HepG2 (cell line): Measurements from ENCODE around the gene ERMARD. TPM values are rescaled to one million over a fixed set of nuclear protein-coding genes. Genes with fewer than 3 reads are reported as not detected.
A peak's percentile ranks its signal among the peaks of the same experiment; 100 is the strongest.

ENCODE experiments used
- HNF1A ChIP-seq, 2 experiments: sonication (generic) in 1 of 2; formaldehyde crosslinking in 1 of 2; IDR thresholded peaks; 2 replicates each; pipeline versions ENCODE4 v1.4.0 to v1.6.1; 2016 to 2020; ENCODE audit warnings: borderline replicate concordance in 1 of 2, low read depth in 1 of 2, mild to moderate bottlenecking in 1 of 2, missing genetic modification reagents in 1 of 2
- HNF4A ChIP-seq: sonication (generic); formaldehyde crosslinking; IDR thresholded peaks from 2 replicates; pipeline ENCODE4 v1.4.0; 2020; ENCODE audit warnings: missing genetic modification reagents
- IRF2 ChIP-seq: IDR thresholded peaks from 2 replicates; pipeline ENCODE4 v1.6.1; 2018; ENCODE audit warnings: missing genetic modification reagents, missing compliant biosample characterization
- MYC ChIP-seq: sonication (generic); formaldehyde crosslinking; IDR thresholded peaks from 2 replicates; pipeline ENCODE4 v1.9.0; 2021; ENCODE audit warnings: missing genetic modification reagents, borderline replicate concordance
- TGIF2 ChIP-seq: IDR thresholded peaks from 2 replicates; pipeline ENCODE4 v1.6.1; 2016; ENCODE audit warnings: control low read depth, missing compliant biosample characterization
- ZNF788 ChIP-seq: sonication (generic); formaldehyde crosslinking; IDR thresholded peaks from 2 replicates; pipeline ENCODE4 v1.5.0; 2020; ENCODE audit warnings: mild to moderate bottlenecking, missing genetic modification reagents, borderline replicate concordance
- polyA plus RNA-seq, 8 experiments: library from polyadenylated mRNA; depleted of rRNA in 3 of 8; stranded (reverse) in 7 of 8; unstranded in 1 of 8; fragments of >200 nt; fragmentation: Illumina TruSeq in 4 of 8; extraction: Trizol in 4 of 8; gene quantifications; 2 replicates each; pipeline versions ENCODE4 v1.2.1 to v1.2.3, GENCODE V29; 2011 to 2016; ENCODE audit warnings: low read depth in 4 of 8, missing spikeins in 1 of 8, mixed read lengths in 1 of 8; ENCODE audit not compliant: insufficient read depth in 1 of 8
- total RNA-seq, 5 experiments: library from RNA; depleted of rRNA; stranded (reverse); fragments of >200 nt; fragmentation: Illumina TruSeq; extraction: Trizol; gene quantifications; 2 replicates each; pipeline ENCODE4 v1.2.3, GENCODE V29; 2016; ENCODE audit warnings: low read depth in 1 of 5
- TF ChIP-seq, protein P1 (sequence below): sonication (generic); formaldehyde crosslinking; IDR thresholded peaks from 2 replicates; pipeline ENCODE4 v1.5.1; 2020; ENCODE audit warnings: mild to moderate bottlenecking, missing genetic modification reagents, borderline replicate concordance
- TF ChIP-seq, protein P2 (sequence below): IDR thresholded peaks from 2 replicates; pipeline ENCODE4 v1.6.1; 2018; ENCODE audit warnings: missing genetic modification reagents
- TF ChIP-seq, protein P3 (sequence below): sonication (generic); formaldehyde crosslinking; IDR thresholded peaks from 2 replicates; pipeline ENCODE4 v1.5.0; 2020; ENCODE audit warnings: mild to moderate bottlenecking, missing genetic modification reagents

Gene ERMARD
- total and polyA plus RNA-seq, 2 of the 13 experiments (the other 11 are each of a cell fraction or from before 2014, with no cell fraction given), result 8.8 to 10.7 TPM

GRCh38 chr6:169799474-169799926, 48.1 kb downstream of the ERMARD start (continued):
- TF ChIP-seq HNF1A (IDR thresholded peaks at IDR 0.05; ENCODE audit: low read depth) (peak; percentile 46; the same call in 1 of the 2 replicates), HNF1A (CRISPR knock-in tag; IDR thresholded peaks at IDR 0.05; ENCODE audit: borderline replicate concordance) (peak; percentile 80; the same call in 1 of the 2 replicates), ZNF788 (no peak), TGIF2 (no peak), HNF4A (peak; percentile 88), MYC (peak; percentile 6; the same call in 1 of the 2 replicates), IRF2 (CRISPR knock-in tag) (peak; percentile 72; the same call in 1 of the 2 replicates)
- TF ChIP-seq, protein P1, sequence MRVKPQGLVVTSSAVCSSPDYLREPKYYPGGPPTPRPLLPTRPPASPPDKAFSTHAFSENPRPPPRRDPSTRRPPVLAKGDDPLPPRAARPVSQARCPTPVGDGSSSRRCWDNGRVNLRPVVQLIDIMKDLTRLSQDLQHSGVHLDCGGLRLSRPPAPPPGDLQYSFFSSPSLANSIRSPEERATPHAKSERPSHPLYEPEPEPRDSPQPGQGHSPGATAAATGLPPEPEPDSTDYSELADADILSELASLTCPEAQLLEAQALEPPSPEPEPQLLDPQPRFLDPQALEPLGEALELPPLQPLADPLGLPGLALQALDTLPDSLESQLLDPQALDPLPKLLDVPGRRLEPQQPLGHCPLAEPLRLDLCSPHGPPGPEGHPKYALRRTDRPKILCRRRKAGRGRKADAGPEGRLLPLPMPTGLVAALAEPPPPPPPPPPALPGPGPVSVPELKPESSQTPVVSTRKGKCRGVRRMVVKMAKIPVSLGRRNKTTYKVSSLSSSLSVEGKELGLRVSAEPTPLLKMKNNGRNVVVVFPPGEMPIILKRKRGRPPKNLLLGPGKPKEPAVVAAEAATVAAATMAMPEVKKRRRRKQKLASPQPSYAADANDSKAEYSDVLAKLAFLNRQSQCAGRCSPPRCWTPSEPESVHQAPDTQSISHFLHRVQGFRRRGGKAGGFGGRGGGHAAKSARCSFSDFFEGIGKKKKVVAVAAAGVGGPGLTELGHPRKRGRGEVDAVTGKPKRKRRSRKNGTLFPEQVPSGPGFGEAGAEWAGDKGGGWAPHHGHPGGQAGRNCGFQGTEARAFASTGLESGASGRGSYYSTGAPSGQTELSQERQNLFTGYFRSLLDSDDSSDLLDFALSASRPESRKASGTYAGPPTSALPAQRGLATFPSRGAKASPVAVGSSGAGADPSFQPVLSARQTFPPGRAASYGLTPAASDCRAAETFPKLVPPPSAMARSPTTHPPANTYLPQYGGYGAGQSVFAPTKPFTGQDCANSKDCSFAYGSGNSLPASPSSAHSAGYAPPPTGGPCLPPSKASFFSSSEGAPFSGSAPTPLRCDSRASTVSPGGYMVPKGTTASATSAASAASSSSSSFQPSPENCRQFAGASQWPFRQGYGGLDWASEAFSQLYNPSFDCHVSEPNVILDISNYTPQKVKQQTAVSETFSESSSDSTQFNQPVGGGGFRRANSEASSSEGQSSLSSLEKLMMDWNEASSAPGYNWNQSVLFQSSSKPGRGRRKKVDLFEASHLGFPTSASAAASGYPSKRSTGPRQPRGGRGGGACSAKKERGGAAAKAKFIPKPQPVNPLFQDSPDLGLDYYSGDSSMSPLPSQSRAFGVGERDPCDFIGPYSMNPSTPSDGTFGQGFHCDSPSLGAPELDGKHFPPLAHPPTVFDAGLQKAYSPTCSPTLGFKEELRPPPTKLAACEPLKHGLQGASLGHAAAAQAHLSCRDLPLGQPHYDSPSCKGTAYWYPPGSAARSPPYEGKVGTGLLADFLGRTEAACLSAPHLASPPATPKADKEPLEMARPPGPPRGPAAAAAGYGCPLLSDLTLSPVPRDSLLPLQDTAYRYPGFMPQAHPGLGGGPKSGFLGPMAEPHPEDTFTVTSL (CRISPR knock-in tag), result no peak
- TF ChIP-seq, protein P2, sequence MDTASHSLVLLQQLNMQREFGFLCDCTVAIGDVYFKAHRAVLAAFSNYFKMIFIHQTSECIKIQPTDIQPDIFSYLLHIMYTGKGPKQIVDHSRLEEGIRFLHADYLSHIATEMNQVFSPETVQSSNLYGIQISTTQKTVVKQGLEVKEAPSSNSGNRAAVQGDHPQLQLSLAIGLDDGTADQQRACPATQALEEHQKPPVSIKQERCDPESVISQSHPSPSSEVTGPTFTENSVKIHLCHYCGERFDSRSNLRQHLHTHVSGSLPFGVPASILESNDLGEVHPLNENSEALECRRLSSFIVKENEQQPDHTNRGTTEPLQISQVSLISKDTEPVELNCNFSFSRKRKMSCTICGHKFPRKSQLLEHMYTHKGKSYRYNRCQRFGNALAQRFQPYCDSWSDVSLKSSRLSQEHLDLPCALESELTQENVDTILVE (CRISPR knock-in tag), result no peak; the same call in 1 of the 2 replicates
- TF ChIP-seq, protein P3, sequence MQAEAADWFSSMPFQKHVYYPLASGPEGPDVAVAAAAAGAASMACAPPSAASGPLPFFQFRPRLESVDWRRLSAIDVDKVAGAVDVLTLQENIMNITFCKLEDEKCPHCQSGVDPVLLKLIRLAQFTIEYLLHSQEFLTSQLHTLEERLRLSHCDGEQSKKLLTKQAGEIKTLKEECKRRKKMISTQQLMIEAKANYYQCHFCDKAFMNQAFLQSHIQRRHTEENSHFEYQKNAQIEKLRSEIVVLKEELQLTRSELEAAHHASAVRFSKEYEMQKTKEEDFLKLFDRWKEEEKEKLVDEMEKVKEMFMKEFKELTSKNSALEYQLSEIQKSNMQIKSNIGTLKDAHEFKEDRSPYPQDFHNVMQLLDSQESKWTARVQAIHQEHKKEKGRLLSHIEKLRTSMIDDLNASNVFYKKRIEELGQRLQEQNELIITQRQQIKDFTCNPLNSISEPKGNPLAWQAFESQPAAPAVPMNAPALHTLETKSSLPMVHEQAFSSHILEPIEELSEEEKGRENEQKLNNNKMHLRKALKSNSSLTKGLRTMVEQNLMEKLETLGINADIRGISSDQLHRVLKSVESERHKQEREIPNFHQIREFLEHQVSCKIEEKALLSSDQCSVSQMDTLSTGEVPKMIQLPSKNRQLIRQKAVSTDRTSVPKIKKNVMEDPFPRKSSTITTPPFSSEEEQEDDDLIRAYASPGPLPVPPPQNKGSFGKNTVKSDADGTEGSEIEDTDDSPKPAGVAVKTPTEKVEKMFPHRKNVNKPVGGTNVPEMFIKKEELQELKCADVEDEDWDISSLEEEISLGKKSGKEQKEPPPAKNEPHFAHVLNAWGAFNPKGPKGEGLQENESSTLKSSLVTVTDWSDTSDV (CRISPR knock-in tag), result no peak
